Progenitor cell of endocrine pancreas (in vitro differentiated cells): ENCODE results near the gene LHX3. TPM values are rescaled to one million over a fixed set of nuclear protein-coding genes. Genes with fewer than 3 reads are reported as not detected.
A peak's percentile ranks its signal among the peaks of the same experiment; 100 is the strongest.

Source experiments
- DNase-seq: peaks from one replicate; pipeline ENCODE4 v3.0.0; 2021; ENCODE audit warnings: low spot score; ENCODE audit not compliant: unreplicated experiment
- H3K27ac Mint-ChIP-seq: 2 replicates; pipeline ENCODE4 v1.8.0; 2021; ENCODE audit warnings: mild to moderate bottlenecking, moderate library complexity, mixed read lengths
- H3K27me3 Mint-ChIP-seq: 2 replicates; pipeline ENCODE4 v1.8.0; 2021; ENCODE audit warnings: mixed read lengths
- H3K36me3 Mint-ChIP-seq: 2 replicates; pipeline ENCODE4 v1.8.0; 2022; ENCODE audit warnings: mixed read lengths; ENCODE audit not compliant: insufficient read depth
- H3K4me1 Mint-ChIP-seq: 2 replicates; pipeline ENCODE4 v1.8.0; 2021; ENCODE audit warnings: low read depth, mixed read lengths
- H3K4me3 Mint-ChIP-seq: 2 replicates; pipeline ENCODE4 v1.8.0; 2021; ENCODE audit warnings: low read depth, mild to moderate bottlenecking, moderate library complexity, mixed read lengths
- H3K9me3 Mint-ChIP-seq: 2 replicates; pipeline ENCODE4 v1.8.0; 2021; ENCODE audit warnings: low read depth, mixed read lengths
- CTCF ChIP-seq: fragments of 200-600 bp; sonication (generic); IDR thresholded peaks from one replicate; pipeline ENCODE4 v1.5.0; 2021; ENCODE audit warnings: antibody characterized with exemption, mild to moderate bottlenecking; ENCODE audit not compliant: unreplicated experiment
- total RNA-seq: library from RNA; stranded (reverse); gene quantifications from 2 replicates; pipeline ENCODE4 v1.2.1, GENCODE V29; 2021

The LHX3 gene
- total RNA-seq, 1 donor from 2014 or later = not detected

DNA sequence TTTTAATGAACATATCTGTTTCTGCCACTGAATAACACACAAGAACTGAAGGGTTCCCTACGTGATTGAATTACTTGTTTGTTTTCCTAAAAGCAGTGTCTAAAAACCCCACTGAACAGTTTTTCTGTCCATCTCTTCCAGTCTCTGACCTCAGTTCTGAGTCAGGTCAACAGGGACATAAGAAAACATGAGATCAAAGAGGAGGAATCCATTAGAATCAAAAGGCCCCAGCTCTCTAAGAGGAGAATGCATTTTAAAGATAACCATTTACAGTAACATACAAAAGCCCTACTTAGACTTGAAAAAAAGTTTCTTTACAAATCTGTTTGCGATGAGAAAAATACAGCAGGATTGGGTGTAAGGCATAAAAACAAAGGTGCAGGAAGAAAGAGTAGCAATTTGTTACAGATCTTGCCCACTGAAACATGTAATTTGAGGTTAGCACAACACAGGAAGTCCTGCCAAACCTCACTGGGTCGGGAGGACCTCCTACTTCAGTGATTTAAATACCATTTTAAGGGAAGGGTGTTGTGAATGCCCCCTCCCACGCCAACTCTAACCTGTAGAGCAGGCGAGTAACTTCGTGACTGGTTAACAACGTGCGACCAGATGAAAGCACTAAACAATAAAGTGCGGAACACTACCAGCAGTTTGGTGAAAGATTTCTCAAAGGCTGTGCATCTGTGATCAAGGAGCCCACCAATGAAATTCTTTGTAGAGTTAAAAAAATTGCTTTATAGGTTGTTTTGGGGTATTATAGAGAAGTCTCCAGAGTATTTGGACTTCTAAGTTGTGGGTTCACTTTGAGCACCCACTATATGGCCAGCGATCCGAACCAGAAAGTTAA lies 39.4 kb upstream of the LHX3 start:
- H3K27ac Mint-ChIP-seq = peak overlapping the region; percentile 82

DNA sequence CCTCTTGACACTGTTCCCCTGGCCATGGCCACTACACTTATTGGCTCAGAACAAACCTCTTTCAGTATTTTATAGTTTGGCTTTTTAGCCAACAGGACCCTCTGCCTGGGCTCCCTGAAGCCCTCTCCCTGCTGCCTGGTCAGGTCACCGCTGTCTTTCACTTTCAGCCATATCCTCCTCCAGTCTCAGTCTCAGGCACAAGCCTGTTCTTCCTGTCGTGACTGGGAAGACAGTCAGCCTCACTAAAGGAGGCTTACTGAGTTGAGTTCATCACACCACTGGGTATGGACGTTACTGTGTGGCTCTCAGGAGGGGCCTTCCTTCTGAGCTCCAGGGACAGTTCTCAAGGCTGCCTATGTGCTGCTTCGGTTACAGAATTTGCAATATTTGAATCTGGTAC lies 38.7 kb upstream of the LHX3 start:
- Mint-ChIP-seq H3K9me3 (no peaks in the 10 kb centered on the region), H3K27me3 (peaks cover 10% of the 10 kb centered on the region), H3K36me3 (no peaks in the 10 kb centered on the region), H3K4me3 (peak overlapping the region; percentile 92), H3K4me1 (peaks cover 15% of the 10 kb centered on the region), H3K27ac (no peak overlapping the region)
- no peak for TF ChIP-seq CTCF
- DNase-seq = no peak

More for the DNA sequence above, 39.4 kb upstream of the LHX3 start:
- no peaks in the 10 kb centered on the region for H3K9me3 Mint-ChIP-seq
- no peak for TF ChIP-seq CTCF
- peak overlapping the region; percentile 92 for H3K4me3 Mint-ChIP-seq
- peaks cover 10% of the 10 kb centered on the region for H3K27me3 Mint-ChIP-seq
- DNase-seq = no peak
- no peaks in the 10 kb centered on the region for H3K36me3 Mint-ChIP-seq
- peaks cover 15% of the 10 kb centered on the region for H3K4me1 Mint-ChIP-seq

DNA sequence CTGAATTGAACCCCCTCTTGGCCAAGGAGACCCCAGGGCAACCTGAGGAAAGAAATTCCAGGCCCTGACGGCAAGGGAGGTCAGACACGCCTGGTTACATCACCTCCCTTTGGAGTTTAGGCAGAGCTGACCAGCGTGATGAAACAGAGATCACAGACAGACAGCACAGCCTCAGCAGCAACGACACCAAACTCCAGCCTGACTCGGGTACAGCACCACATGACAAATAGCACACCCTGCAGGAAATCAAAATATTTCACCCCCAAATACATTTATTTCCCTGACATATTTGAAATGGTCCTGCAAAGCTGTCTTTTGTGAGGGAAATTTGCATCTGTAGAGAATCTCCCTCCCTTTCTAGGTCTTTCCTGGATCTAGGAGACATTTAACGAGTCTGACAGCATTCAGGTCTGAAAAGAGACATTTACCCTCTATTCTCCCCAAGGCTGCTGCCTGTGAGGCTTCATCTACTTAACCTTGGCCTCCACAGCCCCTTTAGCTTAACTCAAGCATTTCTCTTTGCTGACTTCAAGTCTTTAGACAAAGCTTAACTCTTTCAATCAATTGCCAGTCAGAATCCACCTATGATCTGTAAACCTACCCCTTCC lies 38.1 kb upstream of the LHX3 start:
- H3K4me3 Mint-ChIP-seq = no peak overlapping the region
- H3K9me3 Mint-ChIP-seq = no peaks in the 10 kb centered on the region
- no peak for DNase-seq
- H3K4me1 Mint-ChIP-seq = peaks cover 15% of the 10 kb centered on the region
- peaks cover 9% of the 10 kb centered on the region for H3K27me3 Mint-ChIP-seq
- no peak overlapping the region for H3K27ac Mint-ChIP-seq
- TF ChIP-seq CTCF = no peak
- H3K36me3 Mint-ChIP-seq = no peaks in the 10 kb centered on the region

- TF ChIP-seq CTCF = no peak
- Mint-ChIP-seq H3K27me3 (peaks cover 3% of the 10 kb centered on the region), H3K4me3 (no peak overlapping the region), H3K4me1 (peaks cover 15% of the 10 kb centered on the region), H3K27ac (no peak overlapping the region), H3K9me3 (no peaks in the 10 kb centered on the region), H3K36me3 (no peaks in the 10 kb centered on the region)
- no peak for DNase-seq
Observed at GRCh38 chr9:136242248-136242647, 37.3 kb upstream of the LHX3 start.

DNA sequence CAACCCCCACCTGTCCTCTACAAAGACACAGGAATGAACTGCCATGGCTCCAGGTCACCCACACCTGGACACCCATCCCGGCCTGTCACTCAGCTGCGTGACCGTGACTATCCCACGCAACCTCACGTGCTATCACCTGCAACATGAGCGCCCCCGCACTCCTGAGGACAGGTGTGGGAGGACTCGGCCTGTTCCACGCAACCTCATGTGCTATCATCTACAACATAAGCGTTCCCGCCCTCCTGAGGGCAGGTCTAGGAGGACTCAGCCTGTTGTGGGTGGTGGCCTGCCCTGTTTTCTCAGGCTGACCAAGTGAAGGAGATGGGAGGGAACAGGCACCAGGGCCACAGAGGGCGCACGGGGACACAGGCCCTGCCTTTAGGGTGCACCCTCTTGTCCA lies 36.6 kb upstream of the LHX3 start:
- Mint-ChIP-seq H3K4me3 (no peak overlapping the region), H3K27ac (no peak overlapping the region)
- no peak for TF ChIP-seq CTCF

More for the DNA sequence above, 36.6 kb upstream of the LHX3 start:
- peaks cover 15% of the 10 kb centered on the region for H3K4me1 Mint-ChIP-seq
- H3K9me3 Mint-ChIP-seq = no peaks in the 10 kb centered on the region
- DNase-seq = no peak
- H3K36me3 Mint-ChIP-seq = no peaks in the 10 kb centered on the region
- no peaks in the 10 kb centered on the region for H3K27me3 Mint-ChIP-seq
